OCI-LY3 (cell line): ENCODE results near the gene IGHMBP2.

Experiments used
- CTCF ChIP-seq: fragments of 200-600, 300-600 bp; sonication (generic); IDR thresholded peaks from 2 replicates; pipeline ENCODE4 v1.5.1; 2014; ENCODE audit warnings: antibody characterized with exemption, low read length, low read depth
- EZH2phosphoT487 ChIP-seq: fragments of 200-600 bp; shearing (Covaris generic); IDR thresholded peaks from 2 replicates; pipeline ENCODE4 v1.6.1; 2018; ENCODE audit warnings: antibody characterized with exemption, mixed run types, low read depth

GRCh38 chr11:68878022-68878421, 25.7 kb upstream of the IGHMBP2 start:
- TF ChIP-seq CTCF = no peak
- TF ChIP-seq EZH2phosphoT487 = no peak
